K562 (cell line): ENCODE measurements around the gene PRM3. TPM values are rescaled to one million over a fixed set of nuclear protein-coding genes. Genes with fewer than 3 reads are reported as not detected.

ENCODE experiments used
- BACH1 ChIP-seq: fragments of 200-800 bp; sonication (Bioruptor generic); IDR thresholded peaks from 2 replicates; pipeline ENCODE4 v1.6.1; 2016; ENCODE audit warnings: missing genetic modification characterization, missing compliant biosample characterization
- CAMTA2 ChIP-seq: fragments of 250-450 bp; sonication (Bioruptor Pico); conservative IDR thresholded peaks from 2 replicates; pipeline ENCODE4 v1.5.1; 2022
- KLF1 ChIP-seq: fragments of 450-650 bp; IDR thresholded peaks from 2 replicates; pipeline ENCODE4 v1.6.1; 2016; ENCODE audit warnings: missing genetic modification characterization, missing compliant biosample characterization
- MEF2A ChIP-seq: IDR thresholded peaks from 2 replicates; pipeline ENCODE4 v1.6.1; 2011; ENCODE audit warnings: low read depth, mild to moderate bottlenecking, low read length, moderate library complexity; ENCODE audit not compliant: control insufficient read depth
- NBN ChIP-seq: fragments of 450-650 bp; IDR thresholded peaks from 2 replicates; pipeline ENCODE4 v1.6.1; 2016; ENCODE audit warnings: low read depth, mild to moderate bottlenecking
- NR2F6 ChIP-seq: fragments of 450-650 bp; formaldehyde crosslinking; IDR thresholded peaks from 2 replicates; pipeline ENCODE4 v1.4.0; 2020; ENCODE audit warnings: mild to moderate bottlenecking
- POU5F1 ChIP-seq: fragments of 150-350 bp; IDR thresholded peaks from 2 replicates; pipeline ENCODE4 v1.6.1; 2014; ENCODE audit warnings: borderline replicate concordance, low read length, low read depth, mild to moderate bottlenecking; ENCODE audit not compliant: partially characterized antibody
- RAD21 ChIP-seq, 2 experiments: fragments of 250-450 bp in 1 of 2; fragments of 450-650 bp in 1 of 2; sonication (Bioruptor Pico) in 1 of 2; formaldehyde crosslinking in 1 of 2; IDR thresholded peaks in 1 of 2; conservative IDR thresholded peaks in 1 of 2; 2 replicates each; pipeline versions ENCODE4 v1.4.0 to v1.8.0; 2020 to 2022; ENCODE audit warnings: mild to moderate bottlenecking in 2 of 2, moderate library complexity in 1 of 2
- SAP30 ChIP-seq: fragments of 200-600 bp; sonication (generic); IDR thresholded peaks from 2 replicates; pipeline ENCODE4 v1.6.1; 2012; ENCODE audit warnings: borderline replicate concordance, low read depth, mild to moderate bottlenecking, moderate library complexity, low read length, control low read depth, inconsistent platforms; ENCODE audit not compliant: insufficient read depth, poor library complexity, severe bottlenecking
- SRSF7 ChIP-seq: fragments of 200-400 bp; formaldehyde crosslinking; optimal IDR thresholded peaks from 2 replicates; pipeline ENCODE3; 2017; ENCODE audit warnings: mild to moderate bottlenecking, low read depth, low read length
- ZBTB1 ChIP-seq: sonication (generic); formaldehyde crosslinking; IDR thresholded peaks from 2 replicates; pipeline ENCODE4 v1.8.1; 2023; ENCODE audit warnings: missing genetic modification reagents, low read depth, mild to moderate bottlenecking, borderline replicate concordance
- ZNF133 ChIP-seq: fragments of 250-450 bp; sonication (Bioruptor Pico); IDR thresholded peaks from 2 replicates; pipeline ENCODE4 v1.4.0; 2020; ENCODE audit warnings: mild to moderate bottlenecking
- ZNF174 ChIP-seq: fragments of 250-450 bp; sonication (Bioruptor Pico); IDR thresholded peaks from 2 replicates; pipeline ENCODE4 v1.4.0; 2020; ENCODE audit warnings: mild to moderate bottlenecking
- ZNF217 ChIP-seq: sonication (generic); formaldehyde crosslinking; IDR thresholded peaks from 2 replicates; pipeline ENCODE4 v1.8.0; 2022; ENCODE audit warnings: mild to moderate bottlenecking, missing genetic modification reagents
- ZNF586 ChIP-seq: fragments of 450-650 bp; formaldehyde crosslinking; conservative IDR thresholded peaks from 2 replicates; pipeline ENCODE4 v1.4.0; 2020; ENCODE audit warnings: mild to moderate bottlenecking, moderate library complexity
- polyA plus RNA-seq, 8 experiments: library from polyadenylated mRNA; depleted of rRNA in 4 of 8; stranded (reverse) in 5 of 8; unstranded in 3 of 8; fragments of >200 nt; fragmentation: Nextera tagmentation in 2 of 8; fragmentation: Illumina TruSeq in 1 of 8; extraction: Ambion mirVana in 2 of 8; extraction: Trizol in 1 of 8; gene quantifications; 2 replicates each; pipeline versions ENCODE4 v1.2.1 to v1.2.3, GENCODE V29; 2011 to 2014; ENCODE audit warnings: inconsistent platforms in 1 of 8, missing spikeins in 1 of 8
- total RNA-seq, 7 experiments: library from RNA; depleted of rRNA in 6 of 7; stranded (reverse); fragments of >200 nt in 6 of 7; fragmentation: Illumina TruSeq in 2 of 7; extraction: Trizol in 2 of 7; gene quantifications; 2 replicates each; pipeline versions ENCODE4 v1.2.1 to v1.2.3, GENCODE V29; 2011 to 2021; ENCODE audit warnings: low replicate concordance in 1 of 7
- TF ChIP-seq, protein P1 (sequence below): sonication (generic); formaldehyde crosslinking; IDR thresholded peaks from 2 replicates; pipeline ENCODE4 v1.8.0; 2022; ENCODE audit warnings: mild to moderate bottlenecking, missing genetic modification reagents, borderline replicate concordance
- TF ChIP-seq, protein P2 (sequence below): IDR thresholded peaks from 2 replicates; pipeline ENCODE4 v1.6.1; 2014; ENCODE audit warnings: antibody characterized with exemption
- TF ChIP-seq, protein P3 (sequence below): sonication (generic); formaldehyde crosslinking; IDR thresholded peaks from 2 replicates; pipeline ENCODE4 v1.8.0; 2023; ENCODE audit warnings: mild to moderate bottlenecking, missing genetic modification reagents

Gene PRM3
- total and polyA plus RNA-seq, 9 of the 15 experiments (the other 6 are each of a cell fraction or from before 2014, with no cell fraction given): not detected

DNA sequence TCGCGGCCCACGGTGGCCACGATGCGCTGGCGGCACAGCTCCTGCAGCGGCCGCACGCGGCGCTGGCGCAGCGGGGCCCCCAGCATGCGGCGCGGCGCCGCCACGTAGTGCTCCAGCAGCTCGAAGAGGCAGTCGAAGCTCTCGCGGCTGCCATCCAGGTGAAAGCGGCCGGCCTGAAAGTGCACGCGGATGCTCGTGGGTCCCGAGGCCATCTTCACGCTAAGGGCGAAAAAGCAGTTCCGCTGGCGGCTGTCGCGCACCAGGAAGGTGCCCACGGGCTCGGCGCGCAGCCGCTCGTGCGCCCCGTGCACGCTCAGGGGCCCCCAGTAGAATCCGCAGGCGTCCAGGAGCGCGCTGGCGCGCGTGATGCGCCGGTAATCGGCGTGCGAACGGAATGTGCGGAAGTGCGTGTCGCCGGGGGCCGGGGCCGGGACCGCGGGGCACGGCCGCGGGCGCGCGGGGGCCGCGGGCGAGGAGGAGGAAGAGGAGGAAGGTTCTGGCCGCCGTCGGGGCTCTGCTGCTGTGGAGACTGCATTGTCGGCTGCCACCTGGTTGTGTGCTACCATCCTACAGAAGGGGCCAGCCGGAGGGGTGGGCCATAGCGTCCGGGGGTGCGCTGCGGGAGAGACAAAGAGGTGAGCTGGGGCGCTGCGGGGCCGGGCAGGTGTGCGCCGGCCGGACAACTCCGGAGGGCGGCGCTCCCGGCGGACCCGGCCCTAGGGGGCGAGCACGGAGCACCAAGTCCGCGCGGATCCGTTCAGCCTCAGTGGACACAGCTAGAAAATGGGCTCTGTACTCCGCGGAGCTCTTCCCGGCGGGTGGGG lies 18.3 kb downstream of the PRM3 start (continued):
- TF ChIP-seq CAMTA2 (0 out of 2 replicates have a peak, but pooled peaks have one; percentile 52), KLF1 (tag) (no peak), POU5F1 (no peak), NR2F6 (no peak), ZBTB1 (CRISPR knock-in tag) (peak; percentile 95), ZNF217 (CRISPR knock-in tag) (no peak), ZNF174 (CRISPR knock-in tag) (no peak), RAD21 (CRISPR knock-in tag; conservative IDR thresholded peaks at IDR 0.05 in 1 of 2, IDR thresholded peaks at IDR 0.05 in 1 of 2) (peak in 1 of 2 experiments; percentile 26; a peak in 2 of 4 replicates), MEF2A (no peak), ZNF586 (CRISPR knock-in tag) (no peak), SAP30 (peak; percentile 70), NBN (no peak), ZNF133 (0 out of 2 replicates have a peak, but pooled peaks have one; percentile 14), BACH1 (tag) (no peak), SRSF7 (no peak)
- TF ChIP-seq, protein P1, sequence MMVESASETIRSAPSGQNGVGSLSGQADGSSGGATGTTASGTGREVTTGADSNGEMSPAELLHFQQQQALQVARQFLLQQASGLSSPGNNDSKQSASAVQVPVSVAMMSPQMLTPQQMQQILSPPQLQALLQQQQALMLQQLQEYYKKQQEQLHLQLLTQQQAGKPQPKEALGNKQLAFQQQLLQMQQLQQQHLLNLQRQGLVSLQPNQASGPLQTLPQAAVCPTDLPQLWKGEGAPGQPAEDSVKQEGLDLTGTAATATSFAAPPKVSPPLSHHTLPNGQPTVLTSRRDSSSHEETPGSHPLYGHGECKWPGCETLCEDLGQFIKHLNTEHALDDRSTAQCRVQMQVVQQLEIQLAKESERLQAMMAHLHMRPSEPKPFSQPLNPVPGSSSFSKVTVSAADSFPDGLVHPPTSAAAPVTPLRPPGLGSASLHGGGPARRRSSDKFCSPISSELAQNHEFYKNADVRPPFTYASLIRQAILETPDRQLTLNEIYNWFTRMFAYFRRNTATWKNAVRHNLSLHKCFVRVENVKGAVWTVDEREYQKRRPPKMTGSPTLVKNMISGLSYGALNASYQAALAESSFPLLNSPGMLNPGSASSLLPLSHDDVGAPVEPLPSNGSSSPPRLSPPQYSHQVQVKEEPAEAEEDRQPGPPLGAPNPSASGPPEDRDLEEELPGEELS (CRISPR knock-in tag): peak; percentile 100
- TF ChIP-seq, protein P2, sequence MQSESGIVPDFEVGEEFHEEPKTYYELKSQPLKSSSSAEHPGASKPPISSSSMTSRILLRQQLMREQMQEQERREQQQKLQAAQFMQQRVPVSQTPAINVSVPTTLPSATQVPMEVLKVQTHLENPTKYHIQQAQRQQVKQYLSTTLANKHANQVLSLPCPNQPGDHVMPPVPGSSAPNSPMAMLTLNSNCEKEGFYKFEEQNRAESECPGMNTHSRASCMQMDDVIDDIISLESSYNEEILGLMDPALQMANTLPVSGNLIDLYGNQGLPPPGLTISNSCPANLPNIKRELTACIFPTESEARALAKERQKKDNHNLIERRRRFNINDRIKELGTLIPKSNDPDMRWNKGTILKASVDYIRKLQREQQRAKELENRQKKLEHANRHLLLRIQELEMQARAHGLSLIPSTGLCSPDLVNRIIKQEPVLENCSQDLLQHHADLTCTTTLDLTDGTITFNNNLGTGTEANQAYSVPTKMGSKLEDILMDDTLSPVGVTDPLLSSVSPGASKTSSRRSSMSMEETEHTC: no peak
- TF ChIP-seq, protein P3, sequence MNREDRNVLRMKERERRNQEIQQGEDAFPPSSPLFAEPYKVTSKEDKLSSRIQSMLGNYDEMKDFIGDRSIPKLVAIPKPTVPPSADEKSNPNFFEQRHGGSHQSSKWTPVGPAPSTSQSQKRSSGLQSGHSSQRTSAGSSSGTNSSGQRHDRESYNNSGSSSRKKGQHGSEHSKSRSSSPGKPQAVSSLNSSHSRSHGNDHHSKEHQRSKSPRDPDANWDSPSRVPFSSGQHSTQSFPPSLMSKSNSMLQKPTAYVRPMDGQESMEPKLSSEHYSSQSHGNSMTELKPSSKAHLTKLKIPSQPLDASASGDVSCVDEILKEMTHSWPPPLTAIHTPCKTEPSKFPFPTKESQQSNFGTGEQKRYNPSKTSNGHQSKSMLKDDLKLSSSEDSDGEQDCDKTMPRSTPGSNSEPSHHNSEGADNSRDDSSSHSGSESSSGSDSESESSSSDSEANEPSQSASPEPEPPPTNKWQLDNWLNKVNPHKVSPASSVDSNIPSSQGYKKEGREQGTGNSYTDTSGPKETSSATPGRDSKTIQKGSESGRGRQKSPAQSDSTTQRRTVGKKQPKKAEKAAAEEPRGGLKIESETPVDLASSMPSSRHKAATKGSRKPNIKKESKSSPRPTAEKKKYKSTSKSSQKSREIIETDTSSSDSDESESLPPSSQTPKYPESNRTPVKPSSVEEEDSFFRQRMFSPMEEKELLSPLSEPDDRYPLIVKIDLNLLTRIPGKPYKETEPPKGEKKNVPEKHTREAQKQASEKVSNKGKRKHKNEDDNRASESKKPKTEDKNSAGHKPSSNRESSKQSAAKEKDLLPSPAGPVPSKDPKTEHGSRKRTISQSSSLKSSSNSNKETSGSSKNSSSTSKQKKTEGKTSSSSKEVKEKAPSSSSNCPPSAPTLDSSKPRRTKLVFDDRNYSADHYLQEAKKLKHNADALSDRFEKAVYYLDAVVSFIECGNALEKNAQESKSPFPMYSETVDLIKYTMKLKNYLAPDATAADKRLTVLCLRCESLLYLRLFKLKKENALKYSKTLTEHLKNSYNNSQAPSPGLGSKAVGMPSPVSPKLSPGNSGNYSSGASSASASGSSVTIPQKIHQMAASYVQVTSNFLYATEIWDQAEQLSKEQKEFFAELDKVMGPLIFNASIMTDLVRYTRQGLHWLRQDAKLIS (CRISPR knock-in tag): peak; percentile 39; the same call in 1 of the 2 replicates
